Measurements from ENCODE around the gene SSH2. TPM values are rescaled to one million over a fixed set of nuclear protein-coding genes. Genes with fewer than 3 reads are reported as not detected.

The SSH2 gene
- total and polyA plus RNA-seq, 2 of the 13 experiments (the other 11 are each of a cell fraction or from before 2014, with no cell fraction given), result 6.0 to 6.4 TPM

DNA sequence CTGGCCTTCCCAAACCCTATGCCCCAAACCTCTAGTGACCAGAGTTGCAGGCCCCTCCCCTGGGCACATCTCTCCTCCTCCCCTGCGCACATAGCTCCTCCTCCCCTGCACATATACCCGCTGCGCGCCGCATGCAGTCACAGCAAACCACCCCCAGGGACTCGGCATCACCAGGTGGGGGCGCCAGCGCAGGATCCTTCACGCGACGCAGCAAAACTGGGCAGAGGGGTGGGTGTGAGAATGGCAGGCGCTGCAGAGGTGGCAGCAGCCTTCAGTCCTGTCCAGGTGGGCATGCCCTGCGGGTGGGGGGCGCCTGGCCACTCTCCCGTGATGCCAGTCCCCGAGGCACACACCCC, 312.9 kb downstream of the SSH2 start (continued):
- TF ChIP-seq ZNF512B (CRISPR knock-in tag; IDR thresholded peaks at IDR 0.05; ENCODE audit: borderline replicate concordance) (0 out of 2 replicates have a peak, but pooled peaks have one; percentile 52), ARHGAP35 (CRISPR knock-in tag; IDR thresholded peaks at IDR 0.05; ENCODE audit: borderline replicate concordance) (no peak; the same call in 1 of the 2 replicates), ZSCAN22 (CRISPR knock-in tag; IDR thresholded peaks at IDR 0.05) (no peak), SIX4 (CRISPR knock-in tag; IDR thresholded peaks at IDR 0.05) (no peak), TARDBP (CRISPR knock-in tag; IDR thresholded peaks at IDR 0.05) (peak; percentile 51; the same call in 1 of the 2 replicates), GZF1 (CRISPR knock-in tag; IDR thresholded peaks at IDR 0.05) (0 out of 2 replicates have a peak, but pooled peaks have one; percentile 42), ZNF574 (CRISPR knock-in tag; IDR thresholded peaks at IDR 0.05) (peak; percentile 78), HOXA3 (CRISPR knock-in tag; IDR thresholded peaks at IDR 0.05) (peak; percentile 62), ZNF839 (CRISPR knock-in tag; IDR thresholded peaks at IDR 0.05; ENCODE audit: borderline replicate concordance) (no peak), MXI1 (IDR thresholded peaks at IDR 0.05; ENCODE audit: borderline replicate concordance, low read depth, low read length) (peak; percentile 64; the same call in 1 of the 3 replicates), GABPB1 (CRISPR knock-in tag; IDR thresholded peaks at IDR 0.05) (peak; percentile 48; the same call in 1 of the 2 replicates), ZNF563 (CRISPR knock-in tag; IDR thresholded peaks at IDR 0.05) (0 out of 2 replicates have a peak, but pooled peaks have one; percentile 42), NCOA5 (CRISPR knock-in tag; IDR thresholded peaks at IDR 0.05) (no peak), HNRNPL (IDR thresholded peaks at IDR 0.05; ENCODE audit: low read depth, low read length) (peak; percentile 94), ZFP91 (CRISPR knock-in tag; IDR thresholded peaks at IDR 0.05; ENCODE audit: borderline replicate concordance) (peak; percentile 81), DNMT3B (CRISPR knock-in tag; conservative IDR thresholded peaks at IDR 0.05) (no peak), KAT8 (CRISPR knock-in tag; IDR thresholded peaks at IDR 0.05) (peak; percentile 23; the same call in 1 of the 2 replicates), TBL1XR1 (IDR thresholded peaks at IDR 0.05; ENCODE audit: borderline replicate concordance, low read length, partially characterized antibody) (no peak)
- TF ChIP-seq, protein P1, sequence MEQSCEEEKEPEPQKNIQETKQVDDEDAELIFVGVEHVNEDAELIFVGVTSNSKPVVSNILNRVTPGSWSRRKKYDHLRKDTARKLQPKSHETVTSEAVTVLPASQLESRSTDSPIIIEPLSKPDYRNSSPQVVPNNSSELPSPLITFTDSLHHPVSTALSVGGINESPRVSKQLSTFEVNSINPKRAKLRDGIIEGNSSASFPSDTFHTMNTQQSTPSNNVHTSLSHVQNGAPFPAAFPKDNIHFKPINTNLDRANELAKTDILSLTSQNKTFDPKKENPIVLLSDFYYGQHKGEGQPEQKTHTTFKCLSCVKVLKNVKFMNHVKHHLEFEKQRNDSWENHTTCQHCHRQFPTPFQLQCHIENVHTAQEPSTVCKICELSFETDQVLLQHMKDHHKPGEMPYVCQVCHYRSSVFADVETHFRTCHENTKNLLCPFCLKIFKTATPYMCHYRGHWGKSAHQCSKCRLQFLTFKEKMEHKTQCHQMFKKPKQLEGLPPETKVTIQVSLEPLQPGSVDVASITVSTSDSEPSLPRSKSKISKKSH (CRISPR knock-in tag; IDR thresholded peaks at IDR 0.05; ENCODE audit: borderline replicate concordance), result peak; percentile 54; the same call in 1 of the 2 replicates
- TF ChIP-seq, protein P2, sequence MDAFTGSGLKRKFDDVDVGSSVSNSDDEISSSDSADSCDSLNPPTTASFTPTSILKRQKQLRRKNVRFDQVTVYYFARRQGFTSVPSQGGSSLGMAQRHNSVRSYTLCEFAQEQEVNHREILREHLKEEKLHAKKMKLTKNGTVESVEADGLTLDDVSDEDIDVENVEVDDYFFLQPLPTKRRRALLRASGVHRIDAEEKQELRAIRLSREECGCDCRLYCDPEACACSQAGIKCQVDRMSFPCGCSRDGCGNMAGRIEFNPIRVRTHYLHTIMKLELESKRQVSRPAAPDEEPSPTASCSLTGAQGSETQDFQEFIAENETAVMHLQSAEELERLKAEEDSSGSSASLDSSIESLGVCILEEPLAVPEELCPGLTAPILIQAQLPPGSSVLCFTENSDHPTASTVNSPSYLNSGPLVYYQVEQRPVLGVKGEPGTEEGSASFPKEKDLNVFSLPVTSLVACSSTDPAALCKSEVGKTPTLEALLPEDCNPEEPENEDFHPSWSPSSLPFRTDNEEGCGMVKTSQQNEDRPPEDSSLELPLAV (CRISPR knock-in tag; conservative IDR thresholded peaks at IDR 0.05; ENCODE audit: low read depth), result no peak

Data from HepG2 (cell line).